Inferior parietal cortex (tissue), 1 donor: ENCODE data around the gene SDC4.
A peak's percentile ranks its signal among the peaks of the same experiment; 100 is the strongest.
"Not testable (repeated sequence)": the region's sequence is repeated elsewhere in the genome, so short reads cannot be mapped to it uniquely, and the experiment has no call there.

Experiments used
- DNase-seq: peaks from one replicate; pipeline ENCODE4 v3.0.0-alpha.2; 2016; ENCODE audit errors: extremely low spot score

The SDC4 gene

GRCh38 chr20:45363611-45364492, 15.6 kb upstream of the SDC4 start:
- DNase-seq: no peak

DNA sequence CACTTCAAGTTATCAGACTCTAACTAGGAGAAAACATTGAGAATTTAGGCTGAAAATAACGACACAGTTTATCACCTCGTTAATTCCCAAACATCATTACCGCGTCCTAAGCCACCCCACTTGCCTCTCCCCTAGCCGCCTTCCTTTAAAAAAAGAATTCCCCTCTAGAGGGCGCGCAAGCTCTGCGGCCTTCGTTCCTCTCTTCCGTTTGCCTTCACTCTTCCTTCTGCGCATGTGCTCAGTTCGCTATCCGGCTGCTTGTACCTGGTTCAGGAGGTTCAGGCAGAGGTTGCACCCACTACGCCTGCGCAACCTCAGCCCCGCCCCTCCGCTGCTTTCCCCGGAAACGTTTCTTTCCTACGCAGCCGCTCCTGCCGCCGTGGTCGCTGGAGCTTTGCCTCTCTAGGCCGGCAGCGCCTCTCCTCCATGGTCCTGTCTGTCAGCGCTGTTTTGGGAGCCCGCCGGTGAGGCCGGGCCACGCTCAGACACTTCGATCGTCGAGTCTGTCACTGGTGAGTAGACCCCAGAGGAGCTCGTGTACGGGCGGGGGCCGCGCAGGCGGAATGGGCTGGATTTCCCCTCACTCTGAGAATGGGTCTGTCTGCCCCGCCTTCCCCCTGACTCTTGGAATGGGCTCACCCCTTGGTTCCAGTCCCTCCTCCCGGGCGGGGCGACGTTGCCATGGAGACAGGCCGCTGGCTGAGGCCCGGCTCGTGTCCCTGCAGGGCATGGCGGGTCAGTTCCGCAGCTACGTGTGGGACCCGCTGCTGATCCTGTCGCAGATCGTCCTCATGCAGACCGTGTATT, 14.8 kb upstream of the SDC4 start, which contains the start of gene SYS1:
Gene SYS1 (plus strand): TSS at position 353 of the 807 bp plus-strand sequence. CDS start 376 bp downstream, at position 729.
- DNase-seq: peak; percentile 99

GRCh38 chr20:45361793-45362192, 13.6 kb upstream of the SDC4 start:
- no peak for DNase-seq

GRCh38 chr20:45359406-45360148, 11.4 kb upstream of the SDC4 start:
- no peak for DNase-seq

DNA sequence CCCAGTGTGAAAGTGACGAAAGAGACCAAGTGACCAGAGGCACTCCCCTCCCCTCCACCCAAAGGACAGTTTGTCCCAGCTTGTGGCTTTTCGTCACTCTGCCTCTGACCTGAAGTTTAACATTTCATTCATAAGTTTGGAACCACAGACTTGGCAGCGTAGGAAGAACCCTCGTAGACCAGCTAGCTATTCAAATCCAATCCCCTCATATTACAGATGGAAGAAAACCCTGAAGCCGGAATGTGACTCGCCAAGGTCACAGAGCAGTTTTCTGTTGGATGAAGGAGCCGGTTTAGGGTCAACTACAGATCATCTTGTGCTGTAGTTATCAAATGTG, 10.8 kb upstream of the SDC4 start:
- no peak for DNase-seq

- DNase-seq: peak; percentile 81
Measured at GRCh38 chr20:45358282-45359068, 10.3 kb upstream of the SDC4 start.

DNA sequence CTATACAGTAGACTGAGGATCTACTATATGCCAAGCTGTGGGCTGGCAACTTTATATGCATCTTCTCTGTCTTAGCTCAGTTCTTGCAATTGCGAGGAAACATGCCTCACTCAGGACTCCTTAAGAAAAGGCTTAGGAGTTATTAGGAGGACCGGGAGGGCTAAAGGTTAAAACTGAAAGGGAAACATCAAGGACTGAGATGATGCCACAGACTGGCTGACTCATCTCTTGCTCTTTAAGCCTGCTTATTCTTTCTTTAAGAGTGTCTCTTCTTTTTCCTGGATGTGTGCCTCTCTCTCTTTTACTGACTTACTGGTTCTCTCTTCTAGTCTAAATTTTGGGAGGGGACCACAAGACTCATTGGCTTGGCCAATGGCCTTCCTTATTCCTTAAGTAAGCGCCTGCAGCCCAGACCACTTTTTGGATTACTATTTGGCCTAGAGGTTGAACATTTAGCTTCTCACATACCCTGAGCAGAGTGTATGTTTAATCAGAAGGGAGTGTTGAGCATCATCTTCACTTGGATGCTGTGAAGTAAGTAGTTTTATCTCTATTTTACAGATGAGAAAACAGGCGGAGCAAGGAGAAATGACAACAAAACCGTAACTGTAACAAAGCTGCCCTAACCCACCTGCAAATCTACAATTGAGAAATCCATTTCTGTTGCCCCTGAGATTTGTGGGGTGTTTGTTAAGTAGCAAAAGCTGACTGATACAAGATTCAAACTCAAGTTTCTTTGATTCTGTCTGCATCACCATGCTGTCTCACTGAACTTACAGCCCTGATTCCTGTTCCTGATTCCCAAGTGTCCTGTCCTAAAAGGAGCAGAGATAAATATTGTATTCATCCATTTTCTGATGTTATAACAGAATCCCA, 7.2 kb upstream of the SDC4 start:
- no peak for DNase-seq

DNA sequence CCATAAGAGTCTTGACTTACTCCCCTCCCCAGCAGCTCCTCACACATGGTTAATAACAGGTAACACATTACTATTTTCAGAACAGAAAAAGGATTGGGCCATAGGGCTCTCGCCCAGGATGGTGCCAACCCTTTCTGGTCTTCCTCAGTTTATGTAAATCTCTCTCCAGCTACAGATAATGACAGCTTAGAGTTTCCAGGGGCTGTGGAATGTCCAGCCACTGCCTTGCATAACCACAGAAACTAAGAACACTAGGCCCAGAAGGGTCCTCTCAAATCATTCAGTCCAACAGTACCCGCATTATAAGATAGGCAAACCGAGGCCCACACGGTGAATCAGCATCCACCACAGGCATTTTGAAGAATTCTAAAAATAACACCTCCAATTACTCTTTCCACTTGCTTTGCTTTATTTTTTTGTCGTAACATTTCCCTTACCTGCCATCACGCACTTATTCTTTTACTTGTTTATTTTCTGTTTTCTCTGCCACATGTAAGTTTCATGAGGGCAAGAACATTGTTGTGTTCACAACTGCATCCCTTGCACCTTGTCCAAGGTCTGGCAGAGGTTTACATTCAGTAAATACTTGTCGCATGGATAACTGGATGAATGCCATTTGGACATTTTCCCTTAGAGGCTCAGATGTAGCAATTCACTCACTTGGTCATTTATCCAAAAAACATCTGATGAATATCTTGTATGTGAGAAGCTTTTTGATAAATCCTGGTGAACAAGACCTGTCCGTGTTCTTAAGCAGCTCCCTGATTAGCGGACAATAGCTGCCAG, 6.4 kb upstream of the SDC4 start:
- DNase-seq: no peak

- no peak for DNase-seq
Measured at GRCh38 chr20:45353746-45354145, 5.5 kb upstream of the SDC4 start.

- DNase-seq: no peak
Measured at GRCh38 chr20:45352729-45353128, 4.5 kb upstream of the SDC4 start.

DNA sequence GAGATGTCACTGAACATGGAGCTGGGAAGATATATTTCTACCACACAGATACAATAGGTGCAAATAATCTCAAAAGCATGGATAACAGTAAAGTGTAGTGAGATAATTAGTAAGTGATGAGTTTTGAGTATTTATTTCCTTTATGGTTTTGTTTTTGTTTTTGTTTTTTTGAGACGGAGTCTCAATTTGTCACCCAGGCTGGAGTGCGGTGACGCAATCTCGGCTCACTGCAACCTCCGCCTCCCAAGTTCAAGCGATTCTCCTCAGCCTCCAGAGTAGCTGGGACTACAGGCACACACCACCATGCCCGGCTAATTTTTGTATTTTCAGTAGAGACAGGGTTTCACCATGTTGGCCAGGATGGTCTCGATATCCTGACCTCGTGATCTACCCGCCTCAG, 2.6 kb upstream of the SDC4 start:
- not testable (repeated sequence) for DNase-seq

DNA sequence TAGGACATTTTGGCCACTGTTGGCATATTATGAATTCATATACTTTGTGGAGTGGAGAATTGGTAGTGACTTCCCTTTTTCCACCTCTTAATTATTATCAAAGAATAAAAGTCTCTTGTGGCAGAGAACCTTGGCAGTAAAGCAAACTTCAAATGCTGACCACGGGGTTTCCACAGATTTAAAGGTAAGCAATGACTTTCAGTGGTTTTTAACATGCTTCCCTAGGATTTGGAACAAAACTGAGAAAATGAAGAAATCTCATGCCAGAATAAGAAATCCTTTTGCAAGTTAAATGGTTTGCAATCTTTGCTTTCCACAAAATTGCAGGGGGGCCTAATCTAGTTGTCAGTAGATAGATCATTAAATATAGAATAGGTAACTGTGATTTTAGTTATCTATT, 2.0 kb upstream of the SDC4 start:
- no peak for DNase-seq

GRCh38 chr20:45347297-45347935, 808 bp downstream of the SDC4 start:
- DNase-seq: no peak

DNA sequence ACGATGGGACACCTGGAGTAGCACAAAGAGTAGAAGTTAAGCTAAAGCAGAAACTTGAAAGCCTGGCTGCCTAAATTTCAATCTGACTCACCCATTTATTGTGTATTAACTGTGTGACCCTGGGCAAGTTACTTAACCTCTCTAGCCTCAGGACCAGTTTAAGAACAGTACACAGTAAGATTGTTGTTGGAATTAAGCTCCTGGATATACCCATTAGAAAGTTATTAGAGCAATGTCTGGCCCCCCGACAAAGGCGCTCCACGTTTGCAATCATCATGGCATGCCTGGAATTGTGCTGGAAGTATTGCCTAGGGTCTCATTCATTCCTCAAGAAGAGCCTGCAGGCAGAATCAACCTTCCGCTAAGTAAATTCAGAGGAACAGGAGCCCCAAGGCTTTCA, 1.4 kb downstream of the SDC4 start:
- DNase-seq: no peak

DNA sequence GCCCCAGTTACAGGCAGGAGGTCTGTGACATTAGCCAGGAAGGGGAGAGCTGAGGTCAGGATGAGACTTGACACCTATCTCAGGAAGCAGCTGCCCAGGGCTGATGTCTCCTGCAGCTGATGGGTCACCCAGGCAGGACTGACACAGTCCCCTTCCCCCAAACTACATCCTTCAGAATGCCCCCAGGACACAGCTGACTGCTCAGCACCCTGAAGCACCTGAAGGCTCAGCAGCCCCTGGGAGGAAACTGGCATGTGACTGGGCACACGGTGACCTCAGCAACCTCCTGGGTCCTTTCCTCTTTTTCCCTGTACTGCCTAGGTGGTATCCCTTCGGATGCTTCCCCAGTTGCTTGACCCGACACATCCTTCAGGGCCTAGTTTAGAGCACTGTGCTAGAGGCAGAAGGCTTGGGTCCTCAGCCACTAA, 1.9 kb downstream of the SDC4 start:
- no peak for DNase-seq

DNA sequence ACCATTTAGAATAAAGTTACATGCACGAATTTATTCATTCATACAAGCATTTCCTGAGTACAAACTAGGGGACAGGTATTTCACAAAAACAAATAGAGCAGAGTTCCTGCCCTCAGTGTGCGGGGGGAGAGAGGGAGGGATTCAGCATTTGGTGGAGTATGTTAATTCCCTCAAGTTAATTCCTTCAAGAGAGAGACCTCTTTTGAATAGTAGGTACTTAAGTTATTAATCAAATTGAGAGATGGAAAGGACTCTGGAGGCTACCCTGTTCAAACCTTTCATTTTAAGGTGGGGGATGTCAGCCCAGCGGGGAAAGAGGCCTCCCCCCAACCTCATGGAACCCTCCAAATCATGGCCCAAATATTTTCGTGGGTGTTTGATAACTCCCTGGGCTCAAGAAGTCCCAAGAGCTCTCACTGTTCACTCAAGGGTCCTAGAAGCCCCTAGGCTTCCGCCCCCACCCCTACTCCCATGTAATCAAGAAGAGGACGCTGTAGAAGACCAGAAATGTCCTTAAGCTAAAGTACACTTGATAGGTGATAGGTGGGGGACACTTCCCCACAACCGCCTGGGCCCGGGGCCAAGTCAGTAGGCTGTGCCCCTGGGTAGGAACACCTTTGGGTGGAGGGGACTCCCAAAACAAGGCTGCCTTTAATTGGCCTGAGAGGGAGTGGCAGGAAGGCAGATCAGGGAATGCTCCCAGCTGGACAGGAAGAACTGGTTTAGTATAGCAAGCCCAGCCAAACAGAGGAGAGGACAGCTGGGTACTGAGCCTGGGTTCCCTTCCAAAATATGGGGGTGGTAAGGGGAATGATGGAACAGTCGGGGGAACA, 2.9 kb downstream of the SDC4 start:
- DNase-seq: no peak

GRCh38 chr20:45344168-45344860, 3.9 kb downstream of the SDC4 start:
- no peak for DNase-seq
